HS-27A (cell line): Measurements from ENCODE around the gene GMDS.
"Not testable (repeated sequence)": the region's sequence is repeated elsewhere in the genome, so short reads cannot be mapped to it uniquely, and the experiment has no call there.

Experiments used
- DNase-seq: peaks from one replicate; pipeline ENCODE4 v3.0.0-alpha.2; 2012; ENCODE audit warnings: low read depth, missing footprints

Gene GMDS

DNA sequence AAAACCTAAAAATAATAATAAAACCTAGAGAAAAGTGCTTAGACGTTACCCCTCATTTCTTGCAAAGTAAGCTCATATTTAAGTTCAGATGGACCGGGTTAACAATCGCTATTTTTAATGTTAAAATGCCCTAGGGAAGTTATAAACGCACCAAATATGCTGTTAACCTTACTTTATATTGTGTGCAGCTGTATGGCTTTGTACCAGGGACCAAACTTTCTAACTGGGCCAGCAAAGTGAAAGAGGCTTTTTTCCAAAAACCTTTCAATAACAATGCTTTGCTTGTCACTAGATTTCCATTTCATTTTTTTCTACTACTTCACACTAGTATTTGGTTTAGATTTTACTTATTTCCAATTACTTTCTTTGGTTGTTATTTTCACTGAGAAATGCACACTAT is 387.2 kb downstream of the GMDS start:
- no peak for DNase-seq

DNA sequence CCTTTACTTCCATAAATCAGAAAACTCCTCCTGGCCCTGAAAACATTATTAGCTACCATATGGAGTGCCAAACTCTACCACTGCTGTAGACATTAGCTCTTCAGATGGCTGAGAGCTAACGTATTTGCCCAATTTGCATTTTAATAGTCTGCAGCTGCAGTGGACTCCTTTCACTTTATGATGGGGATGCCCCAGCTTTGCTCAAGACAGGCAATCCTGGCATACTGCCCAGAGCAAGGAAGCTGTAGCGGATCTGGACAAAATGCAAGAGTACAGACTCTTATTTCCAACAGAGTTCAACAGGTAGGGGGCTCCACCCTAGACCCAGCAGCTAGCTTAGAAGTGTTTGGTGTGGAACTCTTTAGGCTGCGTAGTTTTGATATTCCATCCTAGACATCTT is 389.0 kb downstream of the GMDS start:
- no peak for DNase-seq

DNA sequence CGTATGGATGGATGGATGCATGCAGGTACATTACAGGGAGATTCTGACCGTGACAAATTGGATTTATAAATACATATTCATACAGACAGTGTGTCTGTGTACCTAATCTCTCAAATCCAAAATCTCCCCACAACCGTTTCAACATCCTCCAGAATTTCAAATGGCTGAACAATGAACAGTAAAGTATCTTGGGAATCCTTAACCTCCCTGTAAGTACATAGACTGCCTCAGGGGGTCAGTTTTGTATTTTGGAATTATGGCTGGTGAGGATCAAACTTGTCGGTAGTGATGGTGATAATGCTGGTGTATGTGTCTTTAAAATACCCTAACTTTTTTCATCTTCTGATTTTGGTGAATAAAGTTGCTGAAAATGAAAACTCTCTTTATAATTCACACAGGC is 389.5 kb downstream of the GMDS start:
- DNase-seq: no peak

DNA sequence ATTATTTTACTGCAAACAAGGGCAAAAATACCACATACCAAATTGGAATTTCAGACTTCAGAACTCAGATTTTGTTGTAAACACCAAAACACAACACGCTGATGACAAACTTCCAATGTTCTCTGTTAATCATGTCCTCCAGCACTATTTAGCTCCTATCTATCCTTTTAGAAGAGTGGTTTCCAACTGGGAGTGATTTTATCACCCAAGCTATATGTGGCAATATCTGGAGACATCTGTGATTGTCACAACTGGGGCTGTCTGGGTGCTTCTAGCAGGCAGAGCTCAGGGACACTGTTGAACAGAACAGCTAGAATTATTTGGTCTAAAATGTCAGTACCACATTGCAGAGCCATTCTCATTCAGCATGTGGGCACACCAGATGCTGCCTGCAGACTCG is 391.1 kb downstream of the GMDS start:
- no peak for DNase-seq

DNA sequence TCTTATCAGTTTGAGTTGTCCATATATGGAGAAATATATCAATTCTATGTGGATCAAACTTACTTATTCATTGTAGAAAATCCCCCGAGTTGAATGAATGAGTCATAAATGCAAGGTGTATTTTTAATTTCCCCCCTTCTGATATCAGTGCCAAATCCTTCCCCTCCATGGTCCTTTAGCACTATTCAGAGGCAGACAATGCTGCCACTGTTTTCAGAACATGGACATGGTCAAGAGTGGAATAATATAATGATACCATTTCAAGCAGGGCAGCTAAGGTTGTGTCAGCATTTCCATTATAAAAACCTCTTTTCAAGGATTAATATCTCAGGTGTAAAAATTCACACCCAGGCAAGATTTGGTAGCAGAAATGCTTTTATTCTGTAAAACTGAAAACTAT is 391.6 kb downstream of the GMDS start:
- DNase-seq: no peak

DNA sequence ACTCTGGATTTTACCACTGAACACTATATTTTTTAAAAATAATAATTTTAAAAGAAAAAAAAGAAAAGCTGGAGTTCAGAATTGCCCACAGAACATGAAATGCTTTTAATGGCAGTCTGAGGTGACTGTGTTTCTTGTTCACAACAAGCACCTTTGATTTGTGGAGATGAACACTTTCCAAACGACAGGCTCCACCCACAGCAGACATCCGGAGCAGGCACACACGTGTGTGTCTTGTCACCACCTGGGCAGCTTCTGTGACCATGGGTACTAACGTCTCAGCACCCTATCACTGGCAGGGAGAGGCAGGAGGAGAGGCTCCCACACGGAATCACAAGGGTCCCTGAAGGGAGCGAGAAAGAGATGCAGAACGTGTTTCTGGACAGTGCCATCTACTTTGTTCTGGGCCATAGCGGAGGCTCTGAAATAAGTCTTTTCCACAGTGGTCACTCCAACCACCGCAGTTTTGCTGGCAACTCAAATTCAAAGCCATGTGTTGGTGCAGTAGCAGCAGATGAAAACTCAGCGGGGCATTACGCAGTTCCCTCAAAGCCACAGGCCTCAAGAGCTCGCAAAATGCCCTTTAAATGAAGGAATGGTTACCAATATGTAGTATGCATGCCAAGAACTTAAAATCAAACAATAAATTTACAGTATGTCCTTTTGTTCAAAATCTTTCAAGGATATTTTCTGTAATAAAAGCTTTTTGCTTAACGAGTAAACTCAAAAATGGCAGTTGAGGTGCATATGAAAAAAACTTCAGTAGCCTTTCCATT is 393.5 kb downstream of the GMDS start:
- no peak for DNase-seq

DNA sequence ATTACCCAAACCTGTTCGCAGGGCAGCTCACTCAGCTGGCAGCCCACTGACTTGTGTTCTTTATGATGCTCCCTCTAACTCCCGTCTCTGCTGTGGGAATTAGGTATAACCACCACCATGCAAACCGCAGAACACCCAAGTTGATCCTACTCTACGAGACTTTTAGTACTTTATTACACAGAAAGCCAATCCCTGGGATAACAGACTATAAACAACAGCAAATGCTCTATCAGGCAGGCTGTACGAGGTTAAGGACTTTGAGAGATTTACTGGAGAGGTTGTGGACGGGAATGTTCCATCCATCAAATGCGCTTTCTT is 394.6 kb downstream of the GMDS start:
- DNase-seq: no peak

DNA sequence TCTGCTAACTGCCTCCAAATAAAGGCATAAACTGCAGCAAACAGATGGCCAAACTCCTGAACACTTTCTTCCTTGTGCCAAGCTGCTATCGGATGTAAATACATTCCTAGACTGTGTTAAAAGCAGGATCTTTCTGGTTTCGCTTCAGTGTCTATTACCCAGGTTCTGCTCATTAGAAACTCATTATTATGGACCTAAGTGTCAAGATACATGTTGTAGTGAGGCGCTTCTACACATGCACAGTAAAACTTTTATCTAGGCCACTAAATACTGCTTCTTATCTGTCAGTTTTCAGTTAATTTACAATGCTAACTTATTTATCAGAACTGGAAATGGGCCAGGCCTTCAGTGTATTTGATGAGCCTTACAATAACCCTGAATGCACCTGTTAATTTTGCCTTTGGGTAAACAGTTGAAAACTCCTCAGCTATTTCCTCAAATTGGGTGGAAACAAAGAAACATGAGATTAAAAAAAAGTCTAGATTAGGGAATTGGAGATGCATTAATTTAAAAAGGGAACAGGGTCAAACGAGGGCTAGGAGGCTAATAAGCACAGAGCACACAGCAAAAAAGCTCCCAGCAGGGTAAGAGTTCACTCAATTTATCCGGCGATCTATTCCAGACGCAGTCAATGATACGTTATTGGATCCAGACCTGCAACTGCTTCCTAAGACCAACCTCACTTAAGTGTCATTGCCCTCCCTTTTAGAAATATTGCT is 395.1 kb downstream of the GMDS start:
- DNase-seq: no peak

DNA sequence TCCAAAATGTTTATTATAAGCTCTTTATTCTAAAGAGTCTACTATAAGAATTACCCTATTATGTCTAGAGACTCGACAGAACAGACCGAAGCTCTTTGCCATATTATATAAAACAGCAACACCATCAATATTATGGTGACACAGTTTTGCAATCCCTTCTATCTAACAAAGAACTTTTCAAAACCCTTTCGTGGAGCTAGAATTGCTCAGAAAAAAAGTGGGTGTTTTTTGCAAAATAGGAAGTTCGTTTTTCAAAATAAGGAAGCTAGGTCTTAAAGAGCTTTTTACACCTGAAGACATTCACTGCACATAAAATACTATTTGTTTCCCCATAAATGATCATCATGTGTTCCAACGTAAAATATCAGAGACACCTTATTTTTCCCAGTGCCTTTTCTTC is 395.7 kb downstream of the GMDS start:
- DNase-seq: no peak

DNA sequence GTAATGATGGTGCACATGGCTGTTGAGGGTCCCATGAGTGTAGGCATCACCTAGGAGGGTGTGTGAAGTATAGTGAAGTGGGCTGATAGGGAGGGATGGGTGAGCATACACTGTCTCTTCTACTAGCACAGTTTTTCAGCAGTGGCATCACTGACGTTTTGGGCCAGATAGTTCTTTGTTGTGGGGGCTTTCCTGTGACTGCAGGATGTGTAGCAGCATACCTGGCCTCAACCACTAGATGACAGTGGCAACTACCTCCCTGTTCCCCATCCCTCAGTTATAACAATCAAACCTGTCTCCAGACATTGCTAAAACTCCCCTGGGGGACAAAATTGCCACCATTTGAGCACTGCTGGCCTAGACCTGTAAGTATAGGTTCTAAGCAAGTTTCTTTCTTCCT is 396.7 kb downstream of the GMDS start:
- no peak for DNase-seq

DNA sequence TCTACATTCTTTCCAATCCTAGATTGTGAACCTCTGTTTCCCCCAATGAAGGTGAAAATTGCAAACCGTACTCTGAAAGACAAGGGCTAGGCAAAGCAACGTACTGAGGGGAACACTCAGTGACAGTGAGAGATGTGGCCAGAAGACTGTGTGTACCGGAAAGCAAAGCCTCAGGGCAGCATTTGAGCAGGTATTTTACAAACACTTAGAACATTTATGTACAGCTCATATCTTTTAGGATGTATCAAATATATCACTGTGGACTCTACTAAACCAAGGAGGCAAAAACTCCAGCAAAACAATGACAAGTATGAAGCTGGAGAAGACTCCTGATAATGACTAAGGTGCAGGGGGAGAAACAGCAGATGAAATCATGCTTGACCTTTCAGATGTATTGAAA is 398.8 kb downstream of the GMDS start:
- no peak for DNase-seq

DNA sequence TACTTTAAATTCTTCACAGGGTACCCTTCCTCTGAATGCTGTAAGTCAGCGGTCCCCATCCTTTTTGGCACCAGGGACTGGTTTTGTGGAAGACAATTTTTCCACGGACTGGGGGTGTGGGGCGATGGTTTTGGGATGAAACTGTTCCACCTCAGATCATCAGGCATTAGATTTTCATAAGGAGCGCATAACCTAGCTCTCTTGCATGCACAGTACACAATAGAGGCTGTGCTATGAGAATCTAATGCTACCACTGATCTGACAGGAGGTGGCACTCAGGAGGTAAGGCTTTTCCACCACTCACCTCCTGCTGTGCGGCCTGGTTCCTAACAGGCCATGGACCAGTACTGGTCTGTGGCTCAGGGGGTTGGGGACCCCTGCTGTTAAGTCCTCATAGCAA is 399.9 kb downstream of the GMDS start:
- DNase-seq: not testable (repeated sequence)

DNA sequence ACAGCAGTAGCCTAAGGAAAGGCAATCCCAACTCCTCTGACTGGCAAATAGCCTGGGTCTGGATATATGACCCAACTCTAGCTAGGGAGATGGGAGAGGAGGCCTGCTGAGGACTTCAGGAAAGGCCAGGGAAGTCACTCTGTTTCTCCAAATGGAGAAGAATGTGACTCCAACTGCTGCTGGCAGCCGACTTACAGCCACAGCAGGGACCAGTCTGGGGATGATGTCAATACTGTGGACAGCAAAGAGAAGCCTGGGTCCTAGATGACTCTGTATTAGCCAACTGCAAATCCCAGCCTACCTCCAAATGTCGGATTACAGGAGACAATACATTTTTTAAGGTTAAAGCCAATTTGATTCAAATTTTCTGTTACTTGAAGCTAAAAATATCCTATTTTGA is 403.1 kb downstream of the GMDS start:
- no peak for DNase-seq

DNA sequence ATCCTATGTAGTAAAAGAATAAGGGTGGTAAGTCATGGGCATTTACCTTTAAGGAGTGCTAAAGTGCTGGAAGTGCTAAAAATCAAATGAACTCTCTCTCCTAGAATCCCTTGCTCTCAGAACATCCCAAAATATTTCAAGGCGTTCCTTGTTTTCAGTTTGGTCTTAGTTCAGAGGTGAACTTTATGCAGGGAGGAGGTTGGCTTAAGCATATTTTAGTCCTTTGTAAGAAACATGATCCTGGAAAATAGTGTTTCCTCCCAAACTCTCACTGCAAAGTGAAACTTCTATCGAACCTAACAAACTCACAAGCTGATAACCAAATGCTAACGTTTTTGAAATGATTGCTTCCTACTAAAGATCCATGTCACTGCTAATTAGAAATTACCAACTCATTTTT is 404.3 kb downstream of the GMDS start:
- DNase-seq: no peak

DNA sequence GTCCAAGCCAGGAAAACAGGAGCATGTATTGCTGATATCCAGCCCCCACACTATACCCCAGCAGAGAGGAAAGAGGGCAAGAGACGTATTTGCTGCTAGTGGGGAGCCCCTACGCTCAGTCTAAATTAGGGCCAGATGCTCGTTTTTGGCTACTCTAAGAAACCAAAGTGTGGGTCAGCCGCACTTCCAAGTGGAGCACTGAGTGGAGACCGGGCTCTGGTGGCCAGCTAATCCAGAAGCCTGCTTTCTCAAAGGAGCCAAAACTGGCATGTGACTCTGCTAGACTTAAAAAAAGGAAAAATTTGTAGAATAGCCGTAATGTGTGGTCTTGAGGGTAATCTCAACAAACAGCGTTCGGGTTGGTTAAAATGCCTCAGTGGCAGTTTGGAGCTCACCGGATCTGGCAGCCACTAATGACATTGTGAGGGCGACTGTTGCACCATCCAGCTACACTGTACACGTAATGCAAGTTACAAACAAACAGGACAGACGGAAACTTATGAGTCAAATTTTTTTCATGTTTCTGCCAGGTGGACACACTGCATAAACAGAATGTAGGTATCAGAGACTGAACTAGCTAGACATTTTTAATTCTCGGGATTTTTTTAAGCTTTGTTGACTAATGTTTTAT is 404.8 kb downstream of the GMDS start:
- no peak for DNase-seq

DNA sequence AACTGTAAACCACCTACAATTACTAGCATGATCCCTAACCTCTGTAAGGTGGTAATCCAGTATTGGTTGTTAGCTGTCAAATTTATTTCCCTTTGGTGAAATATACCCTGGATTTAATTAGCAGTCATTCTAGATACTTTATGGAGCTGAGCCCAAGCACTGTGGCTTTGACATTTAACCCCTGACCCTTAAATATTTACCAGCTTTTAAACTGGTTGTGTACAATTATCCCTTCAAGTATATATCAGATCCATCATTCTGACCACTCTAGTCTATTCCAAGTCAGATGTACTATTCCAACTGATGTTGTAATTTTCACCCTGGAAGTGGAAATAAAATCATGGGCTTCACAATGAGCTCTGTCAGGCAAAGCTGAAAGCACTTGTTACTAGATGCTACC is 406.0 kb downstream of the GMDS start:
- DNase-seq: no peak

DNA sequence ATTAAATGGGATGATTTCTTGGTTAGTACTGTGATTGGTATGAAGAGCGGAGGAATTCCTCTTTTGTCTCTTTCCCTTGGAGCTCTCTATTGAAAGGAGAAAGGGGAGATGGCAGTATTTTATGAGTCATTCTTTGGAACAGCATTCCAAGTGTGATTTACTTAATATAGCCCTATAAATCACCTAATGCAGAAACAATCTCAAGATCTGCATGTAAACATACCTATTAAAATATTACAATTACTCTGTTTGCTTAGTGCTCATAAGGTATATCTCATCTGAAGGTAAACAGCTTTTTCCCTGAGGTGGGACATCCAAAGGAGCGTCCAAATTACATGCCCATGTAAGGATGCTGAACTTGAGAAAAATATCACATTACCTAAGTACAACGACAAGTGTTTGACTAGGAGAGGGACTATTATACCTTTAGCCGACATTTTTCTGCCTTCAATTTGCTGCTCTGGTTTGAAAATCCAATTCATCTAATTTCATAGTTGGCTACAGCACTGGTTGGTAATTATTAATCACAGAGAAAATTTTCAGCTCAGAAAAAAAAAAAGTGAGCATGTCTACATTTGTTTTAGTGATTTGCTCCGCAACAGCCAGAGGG is 406.7 kb downstream of the GMDS start:
- DNase-seq: no peak

DNA sequence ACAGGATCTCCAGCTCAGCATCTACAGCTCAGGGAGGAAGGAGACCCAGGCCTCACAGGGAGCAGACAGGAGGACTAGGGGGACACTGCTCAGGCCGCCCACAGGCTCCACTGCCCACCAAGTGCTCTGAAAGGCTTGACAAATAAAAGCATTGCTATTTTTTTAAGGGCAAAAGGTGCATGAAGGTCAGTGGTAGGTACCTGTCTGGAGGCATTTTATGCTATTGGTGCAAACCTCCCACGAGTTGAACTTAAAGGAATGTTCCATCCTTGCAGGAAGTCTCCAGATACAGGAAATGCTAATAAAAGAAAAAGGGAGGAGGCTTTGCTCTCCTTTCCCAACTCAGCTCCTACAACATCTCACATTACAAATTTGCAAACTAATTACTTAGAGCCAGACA is 407.6 kb downstream of the GMDS start:
- no peak for DNase-seq

DNA sequence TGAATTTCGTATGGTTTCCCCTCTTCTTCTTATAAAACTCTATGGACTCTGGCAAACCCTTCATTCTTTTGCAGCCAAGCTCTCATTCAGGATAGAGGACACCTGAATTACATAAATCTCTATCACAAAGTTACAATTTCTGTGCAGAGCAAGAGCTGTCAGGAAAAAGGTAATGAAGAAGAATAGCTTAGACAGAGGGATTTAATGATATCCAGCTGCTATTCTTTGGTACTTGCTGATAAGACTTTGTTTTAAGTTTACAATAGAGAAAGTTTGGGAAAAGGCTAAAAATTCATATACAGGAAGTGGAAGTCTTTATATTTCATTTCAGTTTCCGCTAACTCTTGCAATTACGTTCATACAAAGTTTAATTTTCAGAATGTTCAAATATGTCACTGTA is 408.7 kb downstream of the GMDS start:
- no peak for DNase-seq

DNA sequence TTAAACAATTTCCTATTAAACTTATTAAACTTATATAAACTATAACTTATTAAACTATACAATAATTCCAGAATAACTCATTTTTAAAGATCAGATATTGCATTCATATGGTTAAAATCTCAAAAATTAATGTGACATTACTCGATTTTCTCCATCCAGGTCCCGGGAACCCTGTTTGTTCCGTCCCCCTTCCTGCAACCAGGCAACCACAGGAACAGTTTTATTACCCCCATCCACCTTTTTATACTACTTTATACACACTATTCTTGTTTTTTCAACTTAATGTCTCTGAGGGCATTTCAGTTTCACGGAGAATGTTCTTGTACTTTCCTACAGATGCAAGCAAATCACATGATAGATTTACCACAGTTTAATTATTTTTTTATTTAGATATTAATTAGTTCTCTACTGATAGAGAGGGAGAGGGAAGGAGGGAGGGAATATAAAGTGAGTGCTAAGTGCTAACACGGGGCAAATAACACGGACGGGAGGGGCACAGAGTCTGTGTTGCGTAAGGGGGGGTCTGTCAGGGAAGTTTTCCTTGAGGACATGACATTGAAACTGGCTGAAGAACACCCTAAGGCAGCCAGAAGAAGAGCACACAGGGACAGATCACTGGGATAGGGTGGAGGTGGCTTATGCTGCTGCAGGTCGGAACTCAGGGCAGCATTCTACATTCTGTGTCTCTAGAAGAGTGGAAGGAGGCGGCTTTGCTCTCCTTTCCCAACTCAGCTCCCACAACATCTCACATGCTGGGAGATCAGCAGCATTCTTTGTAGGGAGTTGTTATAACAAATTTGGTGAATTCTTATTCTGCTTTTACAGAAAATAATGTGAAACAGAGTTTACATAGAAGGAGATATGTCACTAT is 410.5 kb downstream of the GMDS start:
- no peak for DNase-seq

DNA sequence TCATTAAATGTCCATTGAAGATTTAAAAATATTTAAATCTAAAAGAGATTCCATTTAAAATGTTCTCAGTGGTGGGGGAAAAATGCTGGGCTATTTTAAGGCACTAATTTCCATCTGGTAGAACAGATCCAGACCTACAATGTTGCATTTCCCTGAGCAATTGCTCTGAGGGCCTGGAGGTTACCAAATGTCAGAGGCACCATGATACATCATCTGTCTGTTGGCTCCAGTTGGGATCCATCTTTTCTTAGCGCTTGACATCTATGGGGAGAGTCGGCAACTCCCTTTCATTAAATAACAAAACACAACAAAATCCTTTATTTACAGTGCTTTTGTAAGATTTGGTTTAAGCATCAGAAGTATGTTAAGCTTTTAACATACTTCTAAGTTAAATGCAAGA is 411.2 kb downstream of the GMDS start:
- DNase-seq: no peak
